Measurements from ENCODE around the gene ADGRV1. TPM values are rescaled to one million over a fixed set of nuclear protein-coding genes. Genes with fewer than 3 reads are reported as not detected.
"Not testable (repeated sequence)": the region's sequence is repeated elsewhere in the genome, so short reads cannot be mapped to it uniquely, and the experiment has no call there.

The ADGRV1 gene
- total RNA-seq, 1 donor from 2014 or later = 0.20 TPM

DNA sequence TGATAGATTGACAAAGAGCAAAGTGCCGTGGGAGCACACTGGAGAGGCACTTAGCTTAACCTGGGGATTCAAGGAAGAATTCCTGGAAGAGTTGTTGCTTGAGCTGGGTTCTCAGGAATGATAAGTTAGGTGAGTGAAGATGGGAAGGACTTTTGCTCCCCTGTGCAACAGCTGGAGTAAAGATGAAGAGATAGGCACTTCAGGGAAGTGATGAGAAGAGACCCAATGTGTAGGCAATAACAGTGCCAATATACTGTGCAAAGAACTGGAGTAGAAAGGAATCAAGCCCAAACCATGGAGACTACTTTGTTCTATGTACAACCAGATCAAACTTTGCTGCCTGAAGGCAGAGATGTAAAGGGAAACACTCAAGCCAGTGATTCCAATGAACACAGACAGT lies 92.2 kb downstream of the ADGRV1 start:
- DNase-seq (ENCODE audit: low read depth, low spot score) = no peak

DNA sequence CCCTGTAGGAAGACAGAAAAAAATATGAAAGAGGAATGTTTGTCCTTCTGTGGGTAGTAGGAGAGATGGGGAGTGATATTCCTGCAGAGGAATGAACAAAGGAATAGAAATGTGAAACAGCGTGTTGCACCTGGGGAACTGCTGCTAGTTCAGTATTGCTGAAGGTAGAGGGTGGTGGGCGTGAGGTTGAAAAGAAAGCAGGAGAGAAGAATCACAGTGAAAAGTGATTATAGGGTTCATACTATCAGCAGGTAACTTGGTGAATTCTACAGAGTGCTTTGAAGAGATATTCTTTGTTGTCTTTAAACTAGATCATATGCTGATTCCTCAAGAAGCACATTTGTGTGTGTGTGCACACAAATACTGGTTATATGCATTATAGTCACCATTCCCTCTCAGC lies 95.6 kb downstream of the ADGRV1 start:
- DNase-seq (ENCODE audit: low read depth, low spot score) = no peak

DNA sequence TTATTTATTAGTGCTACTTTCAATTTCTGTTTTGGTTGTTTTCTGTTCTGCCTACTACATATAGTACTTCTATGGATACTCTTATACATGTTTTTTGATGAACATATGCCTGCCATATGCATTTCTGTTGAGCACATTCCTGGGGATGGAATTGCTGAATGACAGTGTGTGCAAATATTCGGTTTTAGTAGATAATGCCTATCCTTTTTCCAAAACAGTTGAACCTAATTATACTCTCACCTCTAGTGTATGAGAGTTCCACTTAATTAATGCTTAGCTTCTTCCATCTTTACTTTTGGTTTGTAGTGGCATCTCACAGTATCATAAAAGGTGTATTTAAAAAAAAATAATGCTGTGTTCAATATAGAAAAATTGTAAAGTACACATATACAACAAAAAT lies 96.8 kb downstream of the ADGRV1 start:
- no peak for DNase-seq (ENCODE audit: low read depth, low spot score)

DNA sequence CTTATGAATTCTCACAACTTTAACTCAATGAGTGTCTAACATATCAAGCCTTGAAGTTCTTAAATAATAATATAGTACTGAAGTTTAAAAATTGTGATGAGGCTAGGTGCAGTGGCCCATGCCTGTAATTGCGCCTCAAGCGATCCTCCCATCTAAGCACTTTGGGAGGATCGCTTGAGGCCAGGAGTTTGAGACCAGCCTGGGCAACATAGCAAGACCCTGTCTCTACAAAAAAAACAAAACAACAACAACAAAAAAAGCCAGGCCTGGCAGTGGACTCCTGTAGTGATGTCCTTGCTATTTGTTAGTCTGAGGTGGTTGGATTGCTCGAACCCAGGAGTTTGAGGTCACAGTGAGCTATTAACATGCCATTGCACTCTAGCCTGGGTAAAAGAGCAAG lies 98.4 kb downstream of the ADGRV1 start:
- DNase-seq (ENCODE audit: low read depth, low spot score) = no peak

DNA sequence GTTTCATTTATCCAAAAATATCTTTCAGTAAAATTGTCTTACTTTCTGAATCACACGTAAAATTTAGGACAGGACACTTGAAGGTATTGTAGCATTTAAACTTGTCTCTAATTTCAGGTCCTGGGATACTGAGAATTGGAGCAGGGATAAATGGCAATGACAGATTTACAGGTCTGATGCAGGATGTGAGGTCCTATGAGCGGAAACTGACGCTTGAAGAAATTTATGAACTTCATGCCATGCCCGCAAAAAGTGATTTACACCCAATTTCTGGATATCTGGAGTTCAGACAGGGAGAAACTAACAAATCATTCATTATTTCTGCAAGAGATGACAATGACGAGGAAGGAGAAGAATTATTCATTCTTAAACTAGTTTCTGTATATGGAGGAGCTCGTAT lies 99.2 kb downstream of the ADGRV1 start:
- no peak for DNase-seq (ENCODE audit: low read depth, low spot score)

DNA sequence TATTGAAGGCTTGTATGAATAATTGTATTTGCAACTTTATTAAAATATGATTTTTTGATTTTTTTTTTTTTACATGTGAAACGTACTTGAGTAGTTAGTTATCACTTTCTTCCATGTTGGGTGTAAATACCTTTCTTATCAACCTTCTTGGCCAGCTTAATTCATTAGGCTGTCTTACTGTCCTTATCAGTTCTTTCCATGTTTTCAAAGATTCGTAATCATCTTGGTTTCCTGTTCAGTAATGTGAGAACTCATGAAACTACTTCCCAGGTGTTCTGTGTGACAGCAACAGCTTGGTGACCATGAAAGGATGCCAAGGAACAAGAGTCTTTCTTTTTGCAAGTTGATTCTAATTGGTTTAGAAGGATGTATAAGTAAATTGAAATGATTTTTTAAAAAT lies 100.0 kb downstream of the ADGRV1 start:
- DNase-seq (ENCODE audit: low read depth, low spot score) = no peak

DNA sequence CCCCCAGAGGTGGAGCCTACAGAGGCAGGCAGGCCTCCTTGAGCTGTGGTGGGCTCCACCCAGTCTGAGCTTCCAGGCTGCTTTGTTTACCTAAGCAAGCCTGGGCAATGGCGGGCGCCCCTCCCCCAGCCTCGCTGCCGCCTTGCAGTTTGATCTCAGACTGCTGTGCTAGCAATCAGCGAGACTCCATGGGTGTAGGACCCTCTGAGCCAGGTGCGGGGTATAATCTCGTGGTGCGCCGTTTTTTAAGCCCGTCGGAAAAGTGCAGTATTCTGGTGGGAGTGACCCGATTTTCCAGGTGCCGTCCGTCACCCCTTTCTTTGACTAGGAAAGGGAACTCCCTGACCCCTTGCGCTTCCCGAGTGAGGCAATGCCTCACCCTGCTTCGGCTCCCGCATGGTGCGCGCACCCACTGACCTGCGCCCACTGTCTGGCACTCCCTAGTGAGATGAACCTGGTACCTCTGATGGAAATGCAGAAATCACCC lies 109.5 kb downstream of the ADGRV1 start:
- DNase-seq (ENCODE audit: low read depth, low spot score) = not testable (repeated sequence)

DNA sequence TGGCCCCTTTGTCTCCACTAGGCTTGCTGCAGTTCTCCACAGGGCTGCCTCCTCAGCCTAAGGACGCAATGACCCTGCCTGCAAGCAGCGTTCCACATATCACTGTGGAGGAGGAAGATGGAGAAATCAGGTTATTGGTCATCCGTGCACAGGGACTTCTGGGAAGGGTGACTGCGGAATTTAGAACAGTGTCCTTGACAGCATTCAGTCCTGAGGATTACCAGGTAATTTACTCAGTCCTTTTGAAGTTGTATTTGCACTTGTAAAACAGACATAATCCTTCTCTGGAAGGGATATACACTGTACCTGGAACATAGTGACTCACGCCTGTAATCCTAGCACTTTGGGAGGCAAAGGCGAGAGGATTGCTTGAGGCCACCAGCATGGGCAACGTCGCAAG lies 116.6 kb downstream of the ADGRV1 start:
- no peak for DNase-seq (ENCODE audit: low read depth, low spot score)

DNA sequence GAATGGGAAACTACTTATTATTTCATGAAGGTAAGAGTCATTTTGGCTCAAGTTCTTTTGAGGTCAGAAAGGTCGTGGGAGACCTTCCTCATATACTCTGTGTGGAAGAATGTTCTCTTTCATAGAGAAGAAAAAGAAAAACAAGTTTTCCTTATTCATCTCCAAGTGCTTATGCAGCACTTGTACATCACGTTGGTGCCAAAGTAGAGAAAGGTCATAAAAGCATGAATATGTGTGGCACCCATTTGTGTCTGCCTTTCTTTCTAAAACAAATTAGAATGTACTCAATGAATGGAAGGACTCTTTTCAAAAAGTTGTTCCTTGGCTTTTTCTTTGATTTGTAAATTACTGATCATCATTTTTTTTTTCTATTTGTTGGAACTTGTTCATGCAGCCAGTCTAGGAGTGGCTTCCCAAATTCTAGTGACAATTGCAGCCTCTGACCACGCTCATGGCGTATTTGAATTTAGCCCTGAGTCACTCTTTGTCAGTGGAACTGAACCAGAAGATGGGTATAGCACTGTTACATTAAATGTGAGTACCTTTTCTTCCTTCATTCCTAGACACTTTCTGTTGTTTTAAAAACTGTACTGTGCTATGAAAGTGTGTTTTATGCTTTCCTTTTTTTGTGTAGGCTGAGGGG lies 122.4 kb downstream of the ADGRV1 start:
- DNase-seq (ENCODE audit: low read depth, low spot score) = no peak

DNA sequence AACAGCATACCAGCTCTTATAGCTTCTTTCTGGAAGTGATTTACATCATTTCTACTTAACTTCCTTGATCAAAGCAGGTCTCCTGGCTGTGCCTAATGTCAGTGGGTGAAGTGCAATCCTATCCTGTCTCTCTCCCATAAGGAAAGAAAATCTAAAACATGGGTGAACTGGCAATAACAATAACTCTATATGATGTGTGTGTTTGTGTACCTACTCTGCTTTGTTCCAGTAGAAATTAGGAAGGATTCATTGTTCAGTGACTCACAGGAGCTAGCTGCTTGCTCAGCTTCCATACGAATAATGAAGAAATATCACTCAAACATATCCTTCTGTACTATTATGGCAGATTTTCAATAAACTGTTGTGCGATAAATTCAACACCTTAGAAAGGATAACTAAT lies 123.7 kb downstream of the ADGRV1 start:
- DNase-seq (ENCODE audit: low read depth, low spot score) = no peak

DNA sequence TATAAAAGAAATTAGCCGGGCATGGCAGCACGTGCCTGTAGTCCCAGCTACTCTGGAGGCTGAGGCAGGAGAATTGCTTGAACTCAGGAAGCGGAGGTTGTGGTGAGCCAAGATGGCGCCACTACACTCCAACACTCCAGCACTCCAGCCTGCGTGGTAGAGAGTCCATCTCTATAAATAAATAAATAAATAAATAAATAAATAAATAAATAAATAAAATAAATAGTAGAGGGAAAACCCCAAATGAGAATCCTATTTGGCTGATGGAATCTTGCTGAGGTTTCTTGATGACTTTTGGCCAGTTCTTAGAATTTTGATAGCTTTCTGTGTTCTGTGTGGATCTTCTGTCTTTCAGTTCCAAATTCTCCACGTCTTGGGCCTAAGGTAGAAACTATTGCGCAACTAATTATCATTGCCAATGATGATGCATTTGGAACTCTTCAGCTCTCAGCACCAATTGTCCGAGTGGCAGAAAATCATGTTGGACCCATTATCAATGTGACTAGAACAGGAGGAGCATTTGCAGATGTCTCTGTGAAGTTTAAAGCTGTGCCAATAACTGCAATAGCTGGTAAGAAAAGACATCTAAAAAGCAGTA lies 126.9 kb downstream of the ADGRV1 start:
- no peak for DNase-seq (ENCODE audit: low read depth, low spot score)

DNA sequence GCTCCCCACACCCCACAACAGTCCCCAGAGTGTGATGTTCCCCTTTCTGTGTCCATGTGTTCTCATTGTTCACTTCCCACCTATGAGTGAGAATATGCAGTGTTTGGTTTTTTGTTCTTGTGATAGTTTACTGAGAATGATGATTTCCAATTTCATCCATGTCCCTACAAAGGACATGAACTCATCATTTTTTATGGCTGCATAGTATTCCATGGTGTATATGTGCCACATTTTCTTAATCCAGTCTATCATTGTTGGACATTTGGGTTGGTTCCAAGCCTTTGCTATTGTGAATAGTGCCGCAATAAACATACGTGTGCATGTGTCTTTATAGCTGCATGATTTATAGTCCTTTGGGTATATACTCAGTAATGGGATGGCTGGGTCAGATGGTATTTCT lies 127.8 kb downstream of the ADGRV1 start:
- not testable (repeated sequence) for DNase-seq (ENCODE audit: low read depth, low spot score)

DNA sequence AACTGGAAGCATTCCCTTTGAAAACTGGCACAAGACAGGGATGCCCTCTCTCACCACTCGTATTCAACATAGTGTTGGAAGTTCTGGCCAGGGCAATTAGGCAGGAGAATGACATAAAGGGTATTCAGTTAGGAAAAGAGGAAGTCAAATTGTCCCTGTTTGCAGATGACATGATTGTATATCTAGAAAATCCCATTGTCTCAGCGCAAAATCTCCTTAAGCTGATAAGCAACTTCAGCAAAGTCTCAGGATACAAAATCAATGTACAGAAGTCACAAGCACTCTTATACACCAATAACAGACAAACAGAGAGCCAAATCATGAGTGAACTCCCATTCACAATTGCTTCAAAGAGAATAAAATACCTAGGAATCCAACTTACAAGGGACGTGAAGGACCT lies 128.9 kb downstream of the ADGRV1 start:
- not testable (repeated sequence) for DNase-seq (ENCODE audit: low read depth, low spot score)

DNA sequence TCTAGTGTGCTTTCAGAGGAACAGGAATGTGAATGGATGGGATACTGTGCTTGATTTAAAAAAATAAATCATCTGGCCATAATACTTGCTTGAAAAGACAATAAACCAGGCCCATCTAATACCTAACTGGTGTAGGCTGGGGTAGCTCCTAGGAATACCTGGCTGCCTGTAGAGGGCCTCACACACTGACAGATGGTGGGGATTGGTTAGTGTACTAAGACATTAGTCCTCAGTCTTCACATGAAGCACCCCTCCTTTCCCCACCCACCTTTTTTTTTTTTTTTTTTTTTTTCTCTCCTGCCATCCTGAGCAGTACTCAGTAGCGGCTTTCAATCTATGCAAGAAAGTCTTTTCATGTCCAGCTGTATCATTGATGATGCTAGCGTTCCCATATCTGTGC lies 130.5 kb downstream of the ADGRV1 start:
- DNase-seq (ENCODE audit: low read depth, low spot score) = no peak

DNA sequence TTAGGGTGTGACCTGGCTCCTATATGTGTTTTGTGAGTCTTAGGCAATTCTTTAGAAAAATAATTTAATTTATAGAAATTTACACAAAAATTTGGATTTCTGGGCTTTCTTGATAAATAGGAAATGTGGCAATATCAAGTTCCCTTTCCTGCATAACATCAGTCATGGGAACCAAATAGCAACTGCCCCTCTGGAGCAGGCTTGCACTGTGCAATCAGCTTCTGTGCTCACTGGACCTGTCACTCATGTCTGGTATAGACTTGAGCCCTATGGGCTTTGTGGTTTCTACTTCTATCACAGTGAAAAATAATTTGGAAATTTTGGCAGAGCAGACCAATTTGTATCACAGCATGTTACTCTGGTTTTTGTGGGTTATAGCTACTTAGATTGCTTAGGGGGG lies 131.7 kb downstream of the ADGRV1 start:
- no peak for DNase-seq (ENCODE audit: low read depth, low spot score)

DNA sequence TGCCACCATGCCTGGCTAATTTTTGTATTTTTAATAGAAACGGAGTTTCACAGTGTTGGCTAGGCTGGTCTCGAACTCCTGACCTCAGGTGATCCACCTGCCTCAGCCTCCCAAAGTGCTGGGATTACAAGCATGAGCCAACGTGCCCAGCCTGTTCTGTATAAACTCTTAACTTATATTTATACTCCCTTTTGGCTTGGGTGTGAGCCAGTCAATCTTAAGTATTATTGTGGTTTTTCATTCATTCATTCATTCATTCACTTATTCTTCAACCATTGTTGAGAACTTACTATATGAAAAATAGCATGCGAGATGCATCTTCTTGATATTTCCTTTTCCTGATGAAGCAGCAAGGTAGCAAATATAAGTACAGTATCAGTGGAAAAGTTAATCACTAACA lies 132.9 kb downstream of the ADGRV1 start:
- no peak for DNase-seq (ENCODE audit: low read depth, low spot score)

DNA sequence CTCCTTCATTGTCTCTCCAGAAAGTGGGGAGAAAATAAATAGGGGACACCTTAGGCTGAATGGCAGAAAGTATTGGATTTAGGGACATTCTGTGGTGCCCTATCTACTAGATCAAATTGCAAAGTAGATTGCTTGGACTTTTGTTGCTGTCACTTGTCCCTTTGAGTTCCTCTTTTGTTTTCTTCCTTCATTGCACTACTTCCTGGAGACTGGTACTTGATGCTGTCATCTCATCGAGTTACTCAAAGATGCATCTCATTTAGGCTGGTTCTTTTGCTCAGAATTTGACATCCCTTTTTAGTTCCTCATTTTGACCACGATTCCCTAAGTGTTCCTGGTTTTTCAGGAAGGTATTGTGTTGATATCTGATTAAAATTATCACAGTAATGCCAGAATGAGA lies 137.6 kb downstream of the ADGRV1 start:
- no peak for DNase-seq (ENCODE audit: low read depth, low spot score)

DNA sequence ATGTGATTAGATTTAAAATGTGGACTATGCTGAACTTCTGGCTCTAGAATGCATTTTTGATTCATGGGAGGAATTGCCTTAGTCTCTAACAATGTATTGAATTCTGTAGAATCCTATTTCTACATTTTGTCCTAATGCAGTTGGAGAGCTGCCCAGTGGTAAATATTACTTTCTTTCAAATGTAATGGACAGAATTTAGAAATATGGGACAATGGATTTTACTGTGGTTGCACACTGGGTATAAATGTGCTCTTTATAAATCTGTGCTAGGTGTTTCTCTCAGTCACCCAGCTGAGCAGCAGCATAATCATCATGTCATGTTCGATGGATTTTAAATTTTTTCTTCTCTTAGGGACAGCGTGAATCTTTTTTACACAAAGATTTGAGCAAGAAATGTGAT lies 141.7 kb downstream of the ADGRV1 start:
- no peak for DNase-seq (ENCODE audit: low read depth, low spot score)

DNA sequence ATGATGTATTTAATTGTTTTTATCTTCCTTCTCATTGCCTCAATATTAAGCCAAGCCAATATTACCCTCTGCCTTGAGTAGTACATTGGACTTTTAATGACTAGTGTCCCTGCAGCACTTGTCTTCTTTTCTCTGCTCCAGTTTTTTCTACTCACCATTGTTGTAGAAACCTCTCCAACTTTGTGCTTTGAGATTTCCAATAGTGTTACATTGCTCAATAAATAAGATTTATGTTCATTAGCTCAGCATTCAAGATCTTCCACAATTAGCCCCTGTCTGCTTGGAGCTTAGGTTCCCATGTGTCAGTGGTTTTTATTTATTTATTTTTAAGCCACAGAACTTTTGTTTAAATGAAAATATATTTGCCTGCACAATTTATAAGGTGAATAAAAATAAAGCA lies 145.3 kb downstream of the ADGRV1 start:
- no peak for DNase-seq (ENCODE audit: low read depth, low spot score)

DNA sequence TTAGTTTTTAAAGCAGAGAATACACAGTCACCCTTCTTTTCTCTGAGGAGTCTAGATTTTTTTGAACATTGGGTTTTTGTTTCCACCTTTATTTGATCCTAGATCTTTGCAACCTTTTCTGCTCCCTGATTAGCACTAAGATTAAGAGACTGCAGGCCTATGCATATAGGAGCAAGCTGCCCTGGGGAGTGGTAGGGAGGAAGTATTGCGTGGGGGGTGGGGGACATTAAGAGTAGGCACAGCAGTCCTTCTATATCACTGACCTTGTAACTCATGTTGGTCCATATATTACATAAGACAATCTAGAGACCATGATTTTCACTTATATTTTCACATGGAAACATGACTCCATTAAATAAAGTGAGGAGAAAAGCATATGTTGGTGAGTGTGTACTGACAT lies 149.1 kb downstream of the ADGRV1 start:
- no peak for DNase-seq (ENCODE audit: low read depth, low spot score)

DNA sequence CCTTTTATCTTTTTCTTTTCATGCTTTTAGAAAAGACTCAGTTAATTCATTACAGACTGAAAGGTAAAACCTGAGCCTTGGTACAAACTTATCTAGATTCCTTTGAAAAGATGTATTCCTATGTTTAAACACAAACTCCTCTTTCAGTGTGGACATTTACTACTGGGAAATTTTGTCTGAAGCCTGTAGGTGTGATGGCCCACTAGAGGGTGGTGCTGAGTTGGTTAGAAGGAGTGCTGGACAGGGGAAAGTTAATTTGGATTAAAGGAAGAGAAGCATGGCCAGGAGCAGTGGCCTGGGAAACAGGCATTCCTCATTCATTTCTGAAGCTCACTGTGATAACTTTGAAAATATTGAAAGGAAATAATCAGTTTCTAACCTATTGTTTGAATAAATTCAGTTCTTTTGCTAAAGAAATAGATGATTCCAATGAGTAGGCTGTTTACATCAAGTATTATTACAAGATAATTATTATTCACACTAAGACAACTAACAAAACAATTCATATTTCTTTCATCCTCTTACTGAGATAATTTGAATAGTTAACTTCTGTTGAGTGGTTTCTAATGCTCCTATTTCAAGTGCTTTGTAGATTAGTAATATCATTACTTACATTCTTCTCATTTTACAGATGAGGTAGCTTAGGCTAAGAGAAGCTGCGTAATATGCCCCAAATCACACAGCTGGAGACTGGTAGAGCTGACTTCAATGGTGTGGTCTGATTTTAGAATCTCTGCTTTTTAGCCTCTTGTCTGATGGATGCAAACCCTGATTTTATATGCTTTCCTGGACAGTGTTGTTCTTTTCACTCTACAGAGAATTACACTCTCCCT lies 150.9 kb downstream of the ADGRV1 start:
- DNase-seq (ENCODE audit: low read depth, low spot score) = peak; percentile 1

DNA sequence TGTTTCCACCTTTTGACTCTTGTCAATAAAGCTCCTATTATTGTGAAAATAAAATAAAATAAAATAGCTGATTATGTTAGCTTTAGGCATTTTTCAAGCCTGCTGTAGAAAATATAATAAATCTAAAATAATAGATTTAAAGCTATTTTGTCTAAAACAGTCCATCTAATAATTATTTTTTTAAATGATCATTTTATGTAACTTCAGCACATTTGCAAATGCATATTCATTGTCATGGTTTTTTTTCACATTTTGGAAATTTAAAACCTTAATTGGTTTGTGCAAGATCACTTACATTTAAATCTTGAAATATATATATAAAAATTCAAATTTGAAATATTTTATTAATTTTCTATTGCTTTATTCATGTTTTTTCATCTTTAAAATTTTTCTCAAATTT lies 159.8 kb downstream of the ADGRV1 start:
- DNase-seq (ENCODE audit: low read depth, low spot score) = no peak

DNA sequence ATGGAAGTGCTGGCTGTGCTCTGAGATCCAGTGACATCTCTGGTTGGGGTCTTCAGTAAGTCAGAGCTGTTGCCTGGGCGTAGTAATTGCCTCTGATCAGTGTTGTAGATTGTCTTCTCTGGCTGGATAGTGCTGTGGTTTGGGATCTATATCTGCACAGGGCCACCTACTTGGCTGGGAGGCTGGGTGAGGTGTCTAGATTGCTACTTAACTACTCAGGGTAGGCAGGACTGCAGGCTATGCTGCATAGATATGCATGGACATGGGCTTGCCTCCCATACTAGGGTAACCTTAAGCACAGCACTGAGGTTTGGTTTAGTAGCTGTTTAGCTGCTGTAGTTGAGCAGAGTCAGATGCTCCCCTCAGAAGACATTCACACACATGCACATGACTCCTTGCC lies 181.0 kb downstream of the ADGRV1 start:
- DNase-seq (ENCODE audit: low read depth, low spot score) = no peak

Measured in pulmonary artery endothelial cell (primary cell).